BJ (cell line): ENCODE data around the gene FOXN1. TPM values are rescaled to one million over a fixed set of nuclear protein-coding genes. Genes with fewer than 3 reads are reported as not detected.

ENCODE experiments used
- CTCF ChIA-PET: fragments of 350-600 bp; formaldehyde crosslinking; extraction: SDS; loops from one replicate; lab custom pipeline; 2021; ENCODE audit warnings: antibody characterized with exemption, inconsistent platforms; lab: Yijun Ruan, JAX
- POLR2A ChIA-PET: fragments of 300-600 bp; sonication (Branson Sonifier 250); formaldehyde crosslinking; extraction: SDS; loops from one replicate; lab custom pipeline; 2021; ENCODE audit warnings: antibody characterized with exemption; lab: Charles Lee
- DNase-seq: peaks from one replicate; pipeline ENCODE4 v3.0.0-alpha.2; 2011; ENCODE audit warnings: low read depth
- H3K27me3 ChIP-seq: 2 replicates; pipeline ENCODE4 v1.6.0; 2011; ENCODE audit warnings: low read length; ENCODE audit not compliant: control insufficient read depth, insufficient read depth
- H3K36me3 ChIP-seq: 2 replicates; pipeline ENCODE4 v1.5.1; 2011; ENCODE audit warnings: low read length; ENCODE audit not compliant: control insufficient read depth, insufficient read depth
- H3K4me3 ChIP-seq: 2 replicates; pipeline ENCODE4 v1.5.1; 2011; ENCODE audit warnings: low read depth, mild to moderate bottlenecking, control low read depth, low read length
- CTCF ChIP-seq: IDR thresholded peaks from 2 replicates; pipeline ENCODE4 v1.5.1; 2011; ENCODE audit warnings: low read depth, mild to moderate bottlenecking, control low read depth, inconsistent platforms, low read length, moderate library complexity; ENCODE audit not compliant: insufficient read depth
- polyA plus RNA-seq: library from polyadenylated mRNA; depleted of rRNA; stranded (reverse); fragments of >200 nt; gene quantifications from 2 replicates; pipeline ENCODE4 v1.2.3, GENCODE V29; 2011

FOXN1 gene
- polyA plus RNA-seq, 1 experiment = not detected

- ChIA-PET CTCF (no interaction called here), POLR2A (no interaction called here)
- Histone ChIP-seq H3K36me3 (no peaks in the 10 kb centered on the region; the same call in none of the 2 replicates), H3K27me3 (no peaks in the 10 kb centered on the region), H3K4me3 (no peak overlapping the region)
- no peak for DNase-seq
- TF ChIP-seq CTCF = no peak
Measured at GRCh38 chr17:28567604-28568003, 61.5 kb downstream of the FOXN1 start.

- TF ChIP-seq CTCF = no peak
- CTCF ChIA-PET = interaction anchor here (2.3 kb wide), 1 partner anchor 21 kb away, joined by 10 read pairs; no protein-coding TSS in a partner anchor
- Histone ChIP-seq H3K27me3 (no peaks in the 10 kb centered on the region), H3K36me3 (peaks cover 2% of the 10 kb centered on the region), H3K4me3 (no peak overlapping the region)
- POLR2A ChIA-PET = no interaction called here
- no peak for DNase-seq
Measured at GRCh38 chr17:28569446-28569845, 63.3 kb downstream of the FOXN1 start.

GRCh38 chr17:28570716-28571360, 64.7 kb downstream of the FOXN1 start:
- no peak for TF ChIP-seq CTCF
- H3K27me3 ChIP-seq = no peaks in the 10 kb centered on the region
- ChIA-PET POLR2A (no interaction called here), CTCF (interaction anchor here (0.6 to 2.3 kb wide), 8 partner anchors 23 to 75 kb away, joined by 3 to 10 read pairs (median 4); no protein-coding TSS in a partner anchor)
- peak overlapping the region; percentile 90 for H3K4me3 ChIP-seq
- H3K36me3 ChIP-seq = peaks cover 4% of the 10 kb centered on the region
- DNase-seq = no peak

DNA sequence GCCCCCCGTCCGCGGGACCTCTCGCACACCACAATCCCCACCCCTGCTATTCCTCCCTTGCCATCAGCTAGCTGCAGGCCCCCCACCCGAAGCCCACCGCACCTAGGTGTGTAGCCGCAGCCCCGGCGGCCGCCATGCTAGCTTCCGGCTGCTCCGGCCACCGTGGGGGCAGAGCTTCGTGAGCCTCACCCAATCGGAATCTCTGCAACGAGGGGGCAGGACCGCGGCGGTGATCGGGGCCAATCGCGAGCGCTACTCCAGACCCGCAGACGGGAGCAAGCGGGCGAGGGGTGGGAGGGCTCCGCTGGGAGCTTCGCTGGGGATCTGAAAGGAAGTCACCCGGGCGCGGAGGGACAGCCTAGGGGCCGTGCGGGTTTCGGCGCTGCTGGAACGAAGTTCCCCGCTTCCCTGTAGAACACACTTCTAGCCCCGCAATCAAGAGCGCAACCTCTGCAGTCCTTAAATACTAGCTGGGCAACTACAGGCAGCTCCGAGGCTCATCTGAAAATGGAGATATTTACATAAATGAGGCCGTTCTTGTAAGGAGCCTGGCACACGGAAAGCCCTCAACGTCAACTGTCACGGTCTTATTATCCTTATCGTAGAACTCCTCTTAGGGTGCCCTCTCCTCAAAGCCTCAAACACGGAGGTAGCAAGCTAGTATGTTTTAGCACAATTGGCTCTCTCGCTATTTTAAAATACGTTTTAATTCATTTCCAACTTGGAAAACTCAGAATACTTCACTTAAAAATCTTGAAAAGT, 65.4 kb downstream of the FOXN1 start, which contains the start of gene PIGS:
Gene PIGS (minus strand): TSS at position 164 of the 762 bp plus-strand sequence. CDS start 28 bp downstream, at position 136.
- peaks cover 4% of the 10 kb centered on the region for H3K36me3 ChIP-seq
- DNase-seq = peak; percentile 62
- no peak for TF ChIP-seq CTCF
- H3K4me3 ChIP-seq = peak within 1 kb of the TSS; percentile 90
- CTCF ChIA-PET = interaction anchor here (0.6 to 2.3 kb wide), 8 partner anchors 23 to 76 kb away, joined by 3 to 10 read pairs (median 4); no protein-coding TSS in a partner anchor
- POLR2A ChIA-PET = no interaction called here
- H3K27me3 ChIP-seq = no peaks in the 10 kb centered on the region

DNA sequence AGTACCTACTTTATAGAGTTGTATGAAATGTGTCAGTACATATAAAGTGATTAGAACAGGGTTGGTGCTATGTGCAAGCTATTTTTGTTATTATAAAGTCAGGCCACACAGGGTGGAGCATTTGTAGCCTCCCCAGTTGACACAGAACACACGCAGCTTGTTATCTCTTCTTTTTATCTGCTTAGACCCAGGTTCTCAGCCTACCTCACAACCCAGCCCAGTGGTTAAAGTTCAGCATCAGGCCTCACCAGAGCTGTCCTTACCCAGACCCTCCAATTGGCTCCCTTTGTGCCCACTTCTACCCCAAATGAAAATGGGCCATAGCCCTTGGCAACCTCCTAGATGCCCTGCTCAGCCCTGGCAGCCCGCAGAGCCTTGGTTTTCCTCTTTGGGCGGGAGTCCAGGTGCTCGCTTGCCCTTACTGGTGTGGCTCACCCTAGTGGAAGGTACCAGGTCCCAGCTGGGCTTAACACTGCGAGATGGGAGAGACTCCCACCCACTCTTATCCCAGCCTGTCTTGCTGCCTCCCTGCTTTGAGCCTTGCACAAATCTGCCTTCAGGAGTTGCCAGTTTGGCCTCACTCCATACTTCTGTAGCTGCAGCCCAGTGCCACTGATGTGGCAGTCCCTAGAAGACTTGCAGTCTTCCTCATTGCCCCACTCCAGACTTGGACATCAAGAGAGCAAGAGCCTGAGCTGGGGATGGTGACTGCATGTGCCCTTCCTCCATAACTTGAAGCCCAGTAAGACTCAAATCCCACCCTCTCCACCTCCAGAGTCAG, 66.3 kb downstream of the FOXN1 start:
- Histone ChIP-seq H3K4me3 (no peak overlapping the region), H3K27me3 (no peaks in the 10 kb centered on the region), H3K36me3 (peaks cover 4% of the 10 kb centered on the region)
- DNase-seq = no peak
- TF ChIP-seq CTCF = no peak
- ChIA-PET POLR2A (no interaction called here), CTCF (interaction anchor here (0.6 to 2.2 kb wide), 4 partner anchors 26 to 77 kb away, joined by 3 to 5 read pairs (median 4); no protein-coding TSS in a partner anchor)
